HEK293 (cell line): ENCODE data around the gene CDK2.

Source experiments
- GLI4 ChIP-seq: fragments of 450-650 bp; formaldehyde crosslinking; IDR thresholded peaks from 2 replicates; pipeline ENCODE4 v1.5.1; 2016; ENCODE audit warnings: missing biosample characterization, missing genetic modification characterization
- HIC1 ChIP-seq: fragments of 450-650 bp; formaldehyde crosslinking; IDR thresholded peaks from 2 replicates; pipeline ENCODE4 v1.5.1; 2016; ENCODE audit warnings: missing biosample characterization, missing genetic modification characterization
- HOXC10 ChIP-seq: sonication (generic); formaldehyde crosslinking; IDR thresholded peaks from 2 replicates; pipeline ENCODE4 v1.8.1; 2023; ENCODE audit warnings: mild to moderate bottlenecking, missing genetic modification reagents
- KLF10 ChIP-seq: fragments of 450-650 bp; IDR thresholded peaks from 2 replicates; pipeline ENCODE4 v1.5.1; 2018; ENCODE audit warnings: missing biosample characterization, mild to moderate bottlenecking, missing genetic modification characterization
- KLF7 ChIP-seq: fragments of 450-650 bp; formaldehyde crosslinking; IDR thresholded peaks from 2 replicates; pipeline ENCODE4 v1.5.1; 2016; ENCODE audit warnings: missing biosample characterization, missing genetic modification characterization, borderline replicate concordance
- OSR2 ChIP-seq: fragments of 450-650 bp; formaldehyde crosslinking; IDR thresholded peaks from 2 replicates; pipeline ENCODE4 v1.5.1; 2016; ENCODE audit warnings: missing biosample characterization, missing genetic modification characterization
- PRDM1 ChIP-seq: fragments of 450-650 bp; formaldehyde crosslinking; IDR thresholded peaks from 2 replicates; pipeline ENCODE4; 2016; ENCODE audit warnings: missing biosample characterization, missing genetic modification characterization
- SP7 ChIP-seq: fragments of 450-650 bp; formaldehyde crosslinking; IDR thresholded peaks from 2 replicates; pipeline ENCODE4 v1.5.1; 2016; ENCODE audit warnings: missing biosample characterization, missing genetic modification characterization
- TCF7L2 ChIP-seq: IDR thresholded peaks from 2 replicates; pipeline ENCODE4 v1.6.1; 2011; ENCODE audit warnings: low read depth, mild to moderate bottlenecking, inconsistent platforms, low read length, moderate library complexity, borderline replicate concordance
- ZBTB44 ChIP-seq: fragments of 450-650 bp; IDR thresholded peaks from 2 replicates; pipeline ENCODE4 v1.5.1; 2018; ENCODE audit warnings: missing biosample characterization, mild to moderate bottlenecking, missing genetic modification characterization
- ZBTB8A ChIP-seq: fragments of 450-650 bp; formaldehyde crosslinking; IDR thresholded peaks from 2 replicates; pipeline ENCODE4 v1.5.1; 2016; ENCODE audit warnings: missing biosample characterization, missing genetic modification characterization
- ZEB2 ChIP-seq: fragments of 450-650 bp; formaldehyde crosslinking; IDR thresholded peaks from 2 replicates; pipeline ENCODE4 v1.5.1; 2016; ENCODE audit warnings: missing biosample characterization, missing genetic modification characterization
- ZNF138 ChIP-seq: fragments of 450-650 bp; formaldehyde crosslinking; IDR thresholded peaks from 2 replicates; pipeline ENCODE4 v1.5.1; 2016; ENCODE audit warnings: missing biosample characterization, missing genetic modification characterization, borderline replicate concordance
- ZNF18 ChIP-seq: fragments of 450-650 bp; formaldehyde crosslinking; IDR thresholded peaks from 2 replicates; pipeline ENCODE4 v1.5.1; 2016; ENCODE audit warnings: missing biosample characterization, missing genetic modification characterization
- ZNF292 ChIP-seq: fragments of 450-650 bp; formaldehyde crosslinking; IDR thresholded peaks from 2 replicates; pipeline ENCODE4 v1.5.1; 2016; ENCODE audit warnings: low read depth, missing biosample characterization, missing genetic modification characterization, borderline replicate concordance
- ZNF302 ChIP-seq: fragments of 450-650 bp; formaldehyde crosslinking; IDR thresholded peaks from 2 replicates; pipeline ENCODE4 v1.5.1; 2016; ENCODE audit warnings: missing biosample characterization, missing genetic modification characterization, low read depth
- ZNF37A ChIP-seq: fragments of 450-650 bp; IDR thresholded peaks from 2 replicates; pipeline ENCODE4 v1.5.1; 2018; ENCODE audit warnings: missing biosample characterization, missing genetic modification characterization
- ZNF391 ChIP-seq: fragments of 450-650 bp; formaldehyde crosslinking; IDR thresholded peaks from 2 replicates; pipeline ENCODE4 v1.5.1; 2016; ENCODE audit warnings: low read depth, missing biosample characterization, missing genetic modification characterization, borderline replicate concordance
- ZNF423 ChIP-seq: fragments of 450-650 bp; formaldehyde crosslinking; IDR thresholded peaks from 2 replicates; pipeline ENCODE4 v1.5.1; 2016; ENCODE audit warnings: missing biosample characterization, missing genetic modification characterization
- ZNF518A ChIP-seq: fragments of 450-650 bp; formaldehyde crosslinking; conservative IDR thresholded peaks from 2 replicates; pipeline ENCODE4 v1.5.1; 2016; ENCODE audit warnings: low read depth, missing biosample characterization, missing genetic modification characterization
- ZNF624 ChIP-seq: fragments of 450-650 bp; formaldehyde crosslinking; IDR thresholded peaks from 2 replicates; pipeline ENCODE4 v1.5.1; 2017; ENCODE audit warnings: missing biosample characterization, missing genetic modification characterization
- ZNF670 ChIP-seq: fragments of 450-650 bp; formaldehyde crosslinking; IDR thresholded peaks from 2 replicates; pipeline ENCODE4 v1.5.1; 2016; ENCODE audit warnings: missing biosample characterization, missing genetic modification characterization, low read depth
- ZNF701 ChIP-seq: fragments of 450-650 bp; formaldehyde crosslinking; IDR thresholded peaks from 2 replicates; pipeline ENCODE4 v1.5.1; 2016; ENCODE audit warnings: missing biosample characterization, missing genetic modification characterization
- ZNF747 ChIP-seq: fragments of 450-650 bp; formaldehyde crosslinking; IDR thresholded peaks from 2 replicates; pipeline ENCODE4 v1.5.1; 2016; ENCODE audit warnings: missing biosample characterization, missing genetic modification characterization
- TF ChIP-seq, protein P1 (sequence below): fragments of 450-650 bp; formaldehyde crosslinking; IDR thresholded peaks from 2 replicates; pipeline ENCODE4 v1.5.1; 2016; ENCODE audit warnings: missing biosample characterization, missing genetic modification characterization
- TF ChIP-seq, protein P2 (sequence below): IDR thresholded peaks from 2 replicates; pipeline ENCODE4 v1.6.1; 2011; ENCODE audit warnings: mild to moderate bottlenecking, low read depth, low read length, borderline replicate concordance

Gene CDK2

DNA sequence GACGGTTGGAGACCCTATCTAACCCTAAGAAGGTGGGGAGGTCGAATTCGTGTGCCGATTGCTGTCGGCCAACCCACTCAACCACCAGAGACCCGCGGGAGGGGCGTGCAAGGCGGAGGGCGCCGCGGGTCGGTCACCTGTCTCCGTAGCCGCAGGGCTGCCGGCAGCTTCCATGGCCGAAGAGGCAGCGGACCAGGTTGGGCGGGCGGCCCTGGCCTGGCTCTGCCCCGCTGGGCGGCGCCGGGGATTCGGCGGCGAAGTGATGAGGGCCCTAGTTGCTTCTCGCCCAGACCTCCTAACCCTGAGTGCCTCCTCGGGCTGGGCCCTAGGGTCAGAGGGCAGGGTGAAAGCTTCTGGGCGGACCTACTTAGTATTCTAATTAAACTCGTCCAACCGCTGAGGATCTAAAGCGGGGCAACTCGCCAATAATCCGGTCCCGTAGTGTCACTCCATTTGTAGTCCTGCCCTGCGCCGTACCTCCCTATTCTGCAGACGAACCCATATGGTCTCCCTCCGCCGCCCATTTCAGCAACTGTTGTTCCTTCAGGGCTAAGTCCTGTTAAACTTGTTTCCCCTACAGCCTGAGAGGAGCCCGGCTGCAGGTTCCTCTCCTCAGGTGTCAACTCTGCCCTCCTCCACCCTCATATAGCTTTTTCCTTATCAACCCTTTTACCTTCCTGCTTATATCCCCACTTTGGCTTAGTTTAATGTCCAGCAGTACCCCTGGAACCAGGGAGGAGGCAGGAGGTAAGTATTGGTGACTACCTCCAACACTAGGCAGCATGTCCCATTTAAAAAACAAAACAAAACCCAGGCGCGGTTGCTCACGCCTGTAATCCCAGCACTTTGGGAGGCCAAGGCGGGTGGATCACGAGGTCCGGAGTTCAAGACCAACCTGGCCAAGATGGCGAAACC is 38.8 kb upstream of the CDK2 start, which contains the start of gene PYM1 (continued):
- no peak for TF ChIP-seq ZNF518A (tag by site-specific recombination)
- no peak for TF ChIP-seq ZNF391 (tag by site-specific recombination)
- TF ChIP-seq, protein P1, sequence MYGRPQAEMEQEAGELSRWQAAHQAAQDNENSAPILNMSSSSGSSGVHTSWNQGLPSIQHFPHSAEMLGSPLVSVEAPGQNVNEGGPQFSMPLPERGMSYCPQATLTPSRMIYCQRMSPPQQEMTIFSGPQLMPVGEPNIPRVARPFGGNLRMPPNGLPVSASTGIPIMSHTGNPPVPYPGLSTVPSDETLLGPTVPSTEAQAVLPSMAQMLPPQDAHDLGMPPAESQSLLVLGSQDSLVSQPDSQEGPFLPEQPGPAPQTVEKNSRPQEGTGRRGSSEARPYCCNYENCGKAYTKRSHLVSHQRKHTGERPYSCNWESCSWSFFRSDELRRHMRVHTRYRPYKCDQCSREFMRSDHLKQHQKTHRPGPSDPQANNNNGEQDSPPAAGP (tag by site-specific recombination) = no peak
- TF ChIP-seq TCF7L2 = no peak
- TF ChIP-seq KLF10 (tag by site-specific recombination) = no peak
- TF ChIP-seq, protein P2, sequence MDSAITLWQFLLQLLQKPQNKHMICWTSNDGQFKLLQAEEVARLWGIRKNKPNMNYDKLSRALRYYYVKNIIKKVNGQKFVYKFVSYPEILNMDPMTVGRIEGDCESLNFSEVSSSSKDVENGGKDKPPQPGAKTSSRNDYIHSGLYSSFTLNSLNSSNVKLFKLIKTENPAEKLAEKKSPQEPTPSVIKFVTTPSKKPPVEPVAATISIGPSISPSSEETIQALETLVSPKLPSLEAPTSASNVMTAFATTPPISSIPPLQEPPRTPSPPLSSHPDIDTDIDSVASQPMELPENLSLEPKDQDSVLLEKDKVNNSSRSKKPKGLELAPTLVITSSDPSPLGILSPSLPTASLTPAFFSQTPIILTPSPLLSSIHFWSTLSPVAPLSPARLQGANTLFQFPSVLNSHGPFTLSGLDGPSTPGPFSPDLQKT = no peak
- no peak for TF ChIP-seq HOXC10 (CRISPR knock-in tag)
- TF ChIP-seq ZNF670 = no peak
- no peak for TF ChIP-seq GLI4
- TF ChIP-seq HIC1 = no peak
- no peak for TF ChIP-seq PRDM1
- TF ChIP-seq ZBTB44 = no peak
- 0 out of 2 replicates have a peak, but pooled peaks have one; percentile 9 for TF ChIP-seq SP7 (tag by site-specific recombination)
- TF ChIP-seq ZNF423 (tag by site-specific recombination) = no peak
- 0 out of 2 replicates have a peak, but pooled peaks have one; percentile 8 for TF ChIP-seq KLF7
- no peak for TF ChIP-seq ZNF18
- TF ChIP-seq OSR2 (tag by site-specific recombination) = no peak
- no peak for TF ChIP-seq ZNF747 (tag by site-specific recombination)
- TF ChIP-seq ZBTB8A (tag by site-specific recombination) = peak; percentile 56; the same call in 1 of the 2 replicates
- no peak for TF ChIP-seq ZNF37A (tag by site-specific recombination)
- TF ChIP-seq ZNF701 = no peak
- no peak for TF ChIP-seq ZNF292 (tag by site-specific recombination)
- no peak for TF ChIP-seq ZNF302 (tag by site-specific recombination)
- no peak; the same call in 1 of the 2 replicates for TF ChIP-seq ZEB2 (tag by site-specific recombination)
- no peak for TF ChIP-seq ZNF138 (tag by site-specific recombination)
- 0 out of 2 replicates have a peak, but pooled peaks have one; percentile 4 for TF ChIP-seq ZNF624 (tag by site-specific recombination)
